ENCODE measurements around the gene SPACA7. TPM values are rescaled to one million over a fixed set of nuclear protein-coding genes. Genes with fewer than 3 reads are reported as not detected.

Gene SPACA7
- total RNA-seq, 2 experiments from 2014 or later = not detected

GRCh38 chr13:112362021-112362420 is 14.1 kb upstream of the SPACA7 start:
- POLR2A ChIA-PET = no interaction called here
- CTCF ChIA-PET = no interaction called here
- Histone ChIP-seq H3K4me1 (ENCODE audit: insufficient read depth, low read length) (no peaks in the 10 kb centered on the region), H3K4me3 (ENCODE audit: low read length) (no peak overlapping the region), H3K36me3 (ENCODE audit: insufficient read depth, low read length) (no peaks in the 10 kb centered on the region), H3K9me3 (ENCODE audit: control insufficient read depth in 1 of 2, insufficient read depth in 1 of 2, low read length in 2 of 2) (peaks cover 12 to 28% of the 10 kb centered on the region in 2 experiments), H3K27me3 (ENCODE audit: control insufficient read depth in 1 of 2, insufficient read depth in 2 of 2, low read length in 2 of 2) (peaks cover 0 to 12% of the 10 kb centered on the region in 2 experiments), H3K27ac (ENCODE audit: low read depth in 1 of 2, low read length in 2 of 2) (no peak overlapping the region)
- Mint-ChIP-seq H3K27me3 (peaks cover 7% of the 10 kb centered on the region), H3K27ac (no peak overlapping the region), H3K4me1 (ENCODE audit: low read depth) (no peaks in the 10 kb centered on the region), H3K9me3 (peaks cover 8% of the 10 kb centered on the region), H3K36me3 (ENCODE audit: low read depth) (no peaks in the 10 kb centered on the region), H3K4me3 (no peak overlapping the region)
- no peak for TF ChIP-seq CTCF (IDR thresholded peaks at IDR 0.05)
- no peak for ATAC-seq (ENCODE audit: poor library complexity)
- DNase-seq = no peak
- intact Hi-C loops (cut with DNase I, micrococcal nuclease) = no loop called here

- ATAC-seq (ENCODE audit: poor library complexity) = no peak
- Mint-ChIP-seq H3K4me1 (ENCODE audit: low read depth) (no peaks in the 10 kb centered on the region), H3K9me3 (peaks cover 9% of the 10 kb centered on the region), H3K27me3 (peaks cover 7% of the 10 kb centered on the region), H3K27ac (no peak overlapping the region), H3K36me3 (ENCODE audit: low read depth) (no peaks in the 10 kb centered on the region), H3K4me3 (no peak overlapping the region)
- TF ChIP-seq CTCF (IDR thresholded peaks at IDR 0.05) = no peak
- Histone ChIP-seq H3K9me3 (ENCODE audit: control insufficient read depth in 1 of 2, insufficient read depth in 1 of 2, low read length in 2 of 2) (peaks cover 28 to 38% of the 10 kb centered on the region in 2 experiments), H3K4me1 (ENCODE audit: insufficient read depth, low read length) (no peaks in the 10 kb centered on the region), H3K27ac (ENCODE audit: low read depth in 1 of 2, low read length in 2 of 2) (no peak overlapping the region), H3K4me3 (ENCODE audit: low read length) (no peak overlapping the region), H3K36me3 (ENCODE audit: insufficient read depth, low read length) (no peaks in the 10 kb centered on the region), H3K27me3 (ENCODE audit: control insufficient read depth in 1 of 2, insufficient read depth in 2 of 2, low read length in 2 of 2) (peaks cover 4 to 12% of the 10 kb centered on the region in 2 experiments)
- intact Hi-C loops (cut with DNase I, micrococcal nuclease) = no loop called here
- DNase-seq = no peak
- POLR2A ChIA-PET = no interaction called here
- CTCF ChIA-PET = no interaction called here
Measured at GRCh38 chr13:112363867-112364528, 12.2 kb upstream of the SPACA7 start.

- ATAC-seq (ENCODE audit: poor library complexity) (no peak), DNase-seq (no peak)
- H3K36me3 Mint-ChIP-seq (ENCODE audit: low read depth) = no peaks in the 10 kb centered on the region
- H3K4me3 ChIP-seq (ENCODE audit: low read length) = no peak overlapping the region
- intact Hi-C loops (cut with DNase I, micrococcal nuclease) = no loop called here
- H3K27ac Mint-ChIP-seq = no peak overlapping the region
- no peaks in the 10 kb centered on the region for H3K4me1 ChIP-seq (ENCODE audit: insufficient read depth, low read length)
- no peak overlapping the region for H3K4me3 Mint-ChIP-seq
- H3K4me1 Mint-ChIP-seq (ENCODE audit: low read depth) = peaks cover 3% of the 10 kb centered on the region
- H3K9me3 ChIP-seq (ENCODE audit: control insufficient read depth in 1 of 2, insufficient read depth in 1 of 2, low read length in 2 of 2) = peaks cover 28 to 38% of the 10 kb centered on the region in 2 experiments
- ChIA-PET POLR2A (no interaction called here), CTCF (no interaction called here)
- H3K27me3 Mint-ChIP-seq = peaks cover 30% of the 10 kb centered on the region
- H3K9me3 Mint-ChIP-seq = peaks cover 7% of the 10 kb centered on the region
- peaks cover 4 to 12% of the 10 kb centered on the region in 2 experiments for H3K27me3 ChIP-seq (ENCODE audit: control insufficient read depth in 1 of 2, insufficient read depth in 2 of 2, low read length in 2 of 2)
- H3K27ac ChIP-seq (ENCODE audit: low read depth in 1 of 2, low read length in 2 of 2) = no peak overlapping the region
- no peaks in the 10 kb centered on the region for H3K36me3 ChIP-seq (ENCODE audit: insufficient read depth, low read length)
- TF ChIP-seq CTCF (IDR thresholded peaks at IDR 0.05) = no peak
Measured at GRCh38 chr13:112366907-112367646, 9.1 kb upstream of the SPACA7 start.
